A549 (cell line): ENCODE measurements around the gene HSD17B13.

ENCODE experiments used
- CBX8 ChIP-seq: fragments of 200-600 bp; sonication (generic); IDR thresholded peaks from 2 replicates; pipeline ENCODE4 v1.6.1; 2016
- CTCF ChIP-seq: fragments of >200 bp; sonication (Bioruptor Twin); formaldehyde crosslinking; IDR thresholded peaks from 3 replicates; pipeline ENCODE4 v1.5.1; 2016
- ESRRA ChIP-seq: fragments of 150-350 bp; IDR thresholded peaks from 2 replicates; pipeline ENCODE4 v1.6.1; 2014; ENCODE audit warnings: mild to moderate bottlenecking, low read length, borderline replicate concordance
- HDAC2 ChIP-seq: fragments of 200-600 bp; sonication (generic); IDR thresholded peaks from 2 replicates; pipeline ENCODE4 v1.6.1; 2016
- HMGXB4 ChIP-seq: fragments of 250-450 bp; sonication (Bioruptor Pico); IDR thresholded peaks from 2 replicates; pipeline ENCODE4 v1.5.0; 2021; ENCODE audit warnings: mild to moderate bottlenecking, moderate library complexity, borderline replicate concordance
- JUN ChIP-seq, 2 experiments: fragments of >200 bp; sonication (Bioruptor Twin); formaldehyde crosslinking; IDR thresholded peaks; 2 replicates in 1 of 2; 3 replicates in 1 of 2; pipeline ENCODE4 v1.6.1; 2016 to 2017
- KDM5A ChIP-seq: fragments of 200-600 bp; sonication (generic); IDR thresholded peaks from 2 replicates; pipeline ENCODE4 v1.6.1; 2016; ENCODE audit warnings: antibody characterized with exemption, mild to moderate bottlenecking
- MYC ChIP-seq: IDR thresholded peaks from 2 replicates; pipeline ENCODE4 v1.6.1; 2012; ENCODE audit warnings: mild to moderate bottlenecking, inconsistent platforms, low read length, improper control_type of control experiment, borderline replicate concordance
- NFE2L2 ChIP-seq: fragments of 150-350 bp; conservative IDR thresholded peaks from 2 replicates; pipeline ENCODE4 v1.6.1; 2014; ENCODE audit warnings: low read length
- PBX3 ChIP-seq: IDR thresholded peaks from 2 replicates; pipeline ENCODE4 v1.6.1; 2012
- POLR2A ChIP-seq: IDR thresholded peaks from 2 replicates; pipeline ENCODE4 v1.6.1; 2012; ENCODE audit warnings: mild to moderate bottlenecking, low read length
- RAD21 ChIP-seq, 2 experiments: fragments of >200 bp in 1 of 2; sonication (Bioruptor Twin) in 1 of 2; formaldehyde crosslinking in 1 of 2; IDR thresholded peaks in 1 of 2; conservative IDR thresholded peaks in 1 of 2; 2 replicates in 1 of 2; 3 replicates in 1 of 2; pipeline ENCODE4 v1.6.1; 2012 to 2018; ENCODE audit warnings: inconsistent platforms in 1 of 2
- RNF2 ChIP-seq: fragments of 200-600 bp; sonication (generic); IDR thresholded peaks from 2 replicates; pipeline ENCODE4 v1.6.1; 2016; ENCODE audit warnings: low read depth, mild to moderate bottlenecking, antibody characterized with exemption, moderate library complexity, borderline replicate concordance
- ZFP36 ChIP-seq: fragments of 450-650 bp; IDR thresholded peaks from 2 replicates; pipeline ENCODE4 v1.6.1; 2014; ENCODE audit warnings: borderline replicate concordance; ENCODE audit not compliant: partially characterized antibody

GRCh38 chr4:87311684-87312083 lies 11.0 kb downstream of the HSD17B13 start:
- TF ChIP-seq PBX3: no peak
- no peak for TF ChIP-seq ZFP36
- no peak for TF ChIP-seq CTCF
- TF ChIP-seq RAD21 (conservative IDR thresholded peaks at IDR 0.05 in 1 of 2, IDR thresholded peaks at IDR 0.05 in 1 of 2): no peak
- no peak for TF ChIP-seq POLR2A
- no peak for TF ChIP-seq JUN (IDR thresholded peaks at IDR 0.05)
- no peak for TF ChIP-seq MYC
- no peak for TF ChIP-seq NFE2L2
- TF ChIP-seq HDAC2: no peak
- TF ChIP-seq ESRRA: no peak
- no peak for TF ChIP-seq CBX8
- TF ChIP-seq HMGXB4 (CRISPR knock-in tag): no peak
- no peak for TF ChIP-seq RNF2
- no peak for TF ChIP-seq KDM5A
